ENCODE results near the gene APBB2. TPM values are rescaled to one million over a fixed set of nuclear protein-coding genes. Genes with fewer than 3 reads are reported as not detected.

APBB2 gene
- total and polyA plus RNA-seq, 2 of the 8 experiments (the other 6 are each of a cell fraction or from before 2014, with no cell fraction given), result 58.7 to 59.4 TPM

- CTCF ChIA-PET (ENCODE audit: partially characterized antibody), result interaction anchor here (1.1 kb wide), 1 partner anchor 11 kb away, joined by 3 read pairs; no protein-coding TSS in a partner anchor
These were observed 262.1 kb downstream of the APBB2 start for GRCh38 chr4:40952217-40952616.

More at GRCh38 chr4:40952217-40952616, 262.1 kb downstream of the APBB2 start:
- H2BK20ac ChIP-seq (ENCODE audit: low read length), result no peak overlapping the region
- no peak overlapping the region for H3K23ac ChIP-seq (ENCODE audit: insufficient read length)
- H3K36me3 ChIP-seq (ENCODE audit: control insufficient read depth in 2 of 4, insufficient read depth in 4 of 4, low read length in 3 of 4), result no peaks in the 10 kb centered on the region
- H3K4me2 ChIP-seq (ENCODE audit: insufficient read depth in 1 of 2, low read depth in 2 of 2, low read length in 2 of 2), result no peak overlapping the region
- no peak overlapping the region for H3K4me3 ChIP-seq (ENCODE audit: extremely low read depth in 1 of 4, insufficient read depth in 2 of 4, low read depth in 3 of 4, low read length in 4 of 4)
- no peak overlapping the region for H2BK15ac ChIP-seq (ENCODE audit: low read length)
- H2BK5ac ChIP-seq (ENCODE audit: low read depth, low read length), result no peak overlapping the region
- H2BK12ac ChIP-seq (ENCODE audit: low read depth, low read length), result no peak overlapping the region
- H3K14ac ChIP-seq (ENCODE audit: insufficient read length), result no peak overlapping the region
- H3K56ac ChIP-seq (replicated peaks; ENCODE audit: insufficient read length, low read depth, low read length), result no peak overlapping the region
- H3K27me3 ChIP-seq (replicated peaks in 1 of 4; ENCODE audit: control insufficient read depth in 3 of 4, extremely low read depth in 1 of 4, insufficient read depth in 3 of 4, low read length in 3 of 4), result no peaks in the 10 kb centered on the region
- DNase-seq (ENCODE audit: low read depth in 1 of 2, low spot score in 2 of 2), result no peak
- no peak overlapping the region for H3K4ac ChIP-seq (replicated peaks; ENCODE audit: insufficient read length, low read depth, low read length)
- H4K5ac ChIP-seq (ENCODE audit: insufficient read length, low read depth, low read length), result no peak overlapping the region
- no peak overlapping the region for H4K8ac ChIP-seq (ENCODE audit: extremely low read depth, insufficient read depth, low read length)
- H3K9ac ChIP-seq (replicated peaks in 1 of 4; ENCODE audit: extremely low read depth in 1 of 4, low read depth in 3 of 4, low read length in 3 of 4), result no peak overlapping the region
- H3K18ac ChIP-seq (ENCODE audit: extremely low read depth, low read length), result no peak overlapping the region
- POLR2A ChIA-PET (ENCODE audit: partially characterized antibody), result interaction anchor here (0.7 to 1.6 kb wide), 3 partner anchors 10 to 262 kb away, joined by 3 read pairs; partner anchors contain the start of gene APBB2
- no peaks in the 10 kb centered on the region for H3K79me1 ChIP-seq (ENCODE audit: low read depth, low read length)
- H4K20me1 ChIP-seq (replicated peaks in 1 of 2; ENCODE audit: control insufficient read depth in 1 of 2, insufficient read depth in 2 of 2, low read length in 2 of 2), result no peaks in the 10 kb centered on the region
- H2AK5ac ChIP-seq (ENCODE audit: low read depth, low read length), result no peak overlapping the region
- no peak overlapping the region for H2BK120ac ChIP-seq (replicated peaks; ENCODE audit: low read depth, low read length)
- no peak for FAIRE-seq
- no peaks in the 10 kb centered on the region for H3K79me2 ChIP-seq (ENCODE audit: control insufficient read depth in 1 of 2, insufficient read depth in 2 of 2, low read length in 2 of 2)
- H3K4me1 ChIP-seq (replicated peaks in 1 of 4; ENCODE audit: control insufficient read depth in 3 of 4, insufficient read depth in 4 of 4, low read length in 3 of 4), result peaks cover 0 to 6% (median under 1%) of the 10 kb centered on the region in 4 experiments; a peak in 3 of 7 replicates
- H3K27ac ChIP-seq (ENCODE audit: low read depth, low read length), result no peak overlapping the region
- H2AFZ ChIP-seq (ENCODE audit: low read length), result no peak overlapping the region
- H3K23me2 ChIP-seq (ENCODE audit: low read depth, low read length), result no peaks in the 10 kb centered on the region
- no peak overlapping the region for H4K91ac ChIP-seq (replicated peaks; ENCODE audit: insufficient read length, low read length)
- WGBS, 2 experiments (ENCODE audit: extremely low coverage in 1 of 2, insufficient coverage in 1 of 2, insufficient read length in 1 of 2, insufficient replicate concordance in 2 of 2, low coverage in 1 of 2, low lambda C conversion rate in 2 of 2, missing lambda C conversion rate in 1 of 2), result 94% methylated on average over 4 of the region's 4 CpGs; no CpG with 5 or more reads in 1 of the 2 experiments
- no peaks in the 10 kb centered on the region for H3K9me3 ChIP-seq (ENCODE audit: insufficient read depth in 2 of 2, low read depth in 1 of 2, low read length in 1 of 2)

Measured in H1 (cell line).